ENCODE measurements around the gene CD81. TPM values are rescaled to one million over a fixed set of nuclear protein-coding genes. Genes with fewer than 3 reads are reported as not detected.

The CD81 gene
- total RNA-seq, 4 donors from 2014 or later = 156 to 406 (median 255) TPM

GRCh38 chr11:2406878-2407410, 29.8 kb downstream of the CD81 start:
- no peak for DNase-seq
- 56% methylated on average over 5 of the region's 24 CpGs; no CpG with 5 or more reads in 1 of the 2 donors for WGBS, 2 donors (ENCODE audit: low coverage in 1 of 2)
- Histone ChIP-seq H3K4me3 (no peak overlapping the region), H3K4me1 (peaks cover under 1 to 3% (median 3%) of the 10 kb centered on the region in 4 donors), H3K27me3 (peaks cover 25% of the 10 kb centered on the region), H3K36me3 (peaks cover 0 to 8% (median 3%) of the 10 kb centered on the region in 4 donors), H3K27ac (no peak overlapping the region), H3K9me3 (no peaks in the 10 kb centered on the region)
- TF ChIP-seq EP300 (IDR thresholded peaks at IDR 0.05; ENCODE audit: low read depth) (no peak), POLR2AphosphoS5 (IDR thresholded peaks at IDR 0.05) (no peak), POLR2A (IDR thresholded peaks at IDR 0.05) (no peak), CTCF (IDR thresholded peaks at IDR 0.05) (no peak)
- in situ Hi-C loops (cut with MboI; ENCODE audit: low pct_ligation_motif_present in 1 of 4, low pct_unique_long_range_greater_than_20kb in 1 of 4, low sequenced_read_pairs in 3 of 4) (loop anchor here in 1 of 4 donors (25.0 kb wide), 1 partner anchor 220 kb away; no protein-coding TSS in a partner anchor), intact Hi-C loops (cut with DNase I; ENCODE audit: low total_unique reads) (no loop called here)

DNA sequence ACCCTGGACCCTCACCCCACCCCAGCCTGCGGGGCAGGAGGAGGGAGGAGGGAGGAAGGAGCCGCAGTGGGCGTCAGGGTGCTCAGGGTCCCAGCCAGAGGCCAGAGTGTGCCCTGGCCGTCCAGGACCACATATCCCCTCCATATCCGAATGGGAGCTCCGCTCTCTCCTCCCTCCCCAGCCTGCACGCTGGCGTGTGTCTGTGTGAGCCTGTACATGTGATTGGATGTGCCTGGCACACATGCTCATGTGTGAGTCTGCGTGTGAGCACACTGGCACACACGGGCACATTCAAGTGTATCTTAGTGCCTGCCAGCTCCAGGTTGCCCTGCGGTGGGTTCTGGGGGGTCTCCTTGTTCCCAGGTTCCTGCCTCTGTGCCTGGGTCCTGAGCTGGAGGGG, 31.6 kb downstream of the CD81 start:
- no peak for TF ChIP-seq POLR2AphosphoS5 (IDR thresholded peaks at IDR 0.05)
- TF ChIP-seq EP300 (IDR thresholded peaks at IDR 0.05; ENCODE audit: low read depth) = no peak
- no peak for TF ChIP-seq CTCF (IDR thresholded peaks at IDR 0.05)
- TF ChIP-seq POLR2A (IDR thresholded peaks at IDR 0.05) = no peak
- Histone ChIP-seq H3K4me3 (no peak overlapping the region), H3K36me3 (no peaks in the 10 kb centered on the region), H3K9me3 (no peaks in the 10 kb centered on the region), H3K27ac (peak overlapping the region in 1 of 4 donors; percentile 46), H3K4me1 (no peaks in the 10 kb centered on the region), H3K27me3 (peaks cover 25% of the 10 kb centered on the region)
- intact Hi-C loops (cut with DNase I; ENCODE audit: low total_unique reads) (no loop called here), in situ Hi-C loops (cut with MboI; ENCODE audit: low pct_ligation_motif_present in 1 of 4, low pct_unique_long_range_greater_than_20kb in 1 of 4, low sequenced_read_pairs in 3 of 4) (loop anchor here in 1 of 4 donors (25.0 kb wide), 1 partner anchor 221 kb away; no protein-coding TSS in a partner anchor)
- no peak for DNase-seq
- WGBS, 2 donors (ENCODE audit: low coverage in 1 of 2) = 40 to 49% methylated on average over 1 to 11 of the region's 11 CpGs

DNA sequence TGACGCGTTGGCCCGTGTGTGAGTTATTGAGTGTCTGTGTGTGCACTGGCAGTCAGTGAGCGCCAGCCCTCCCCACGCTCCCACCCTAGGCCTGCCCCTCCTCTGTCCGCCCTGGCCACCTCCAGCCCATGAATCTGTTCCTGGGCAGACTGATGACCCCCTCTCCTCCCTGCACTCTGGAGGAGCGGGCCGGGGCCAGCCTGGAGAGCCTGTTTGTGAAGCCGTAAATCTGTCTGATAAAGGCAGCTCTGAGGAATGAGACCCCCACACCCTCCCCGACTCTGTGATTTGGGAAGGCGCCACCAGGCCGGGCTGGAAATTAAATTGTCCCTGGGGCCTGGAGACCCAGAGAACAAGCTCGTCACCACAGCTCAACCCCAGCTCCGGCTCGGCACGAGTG, 32.0 kb downstream of the CD81 start:
- Histone ChIP-seq H3K9me3 (no peaks in the 10 kb centered on the region), H3K36me3 (no peaks in the 10 kb centered on the region), H3K4me3 (no peak overlapping the region), H3K27ac (peak overlapping the region in 1 of 4 donors; percentile 46), H3K27me3 (peaks cover 25% of the 10 kb centered on the region), H3K4me1 (no peaks in the 10 kb centered on the region)
- DNase-seq = no peak
- in situ Hi-C loops (cut with MboI; ENCODE audit: low pct_ligation_motif_present in 1 of 4, low pct_unique_long_range_greater_than_20kb in 1 of 4, low sequenced_read_pairs in 3 of 4) = loop anchor here in 1 of 4 donors (25.0 kb wide), 1 partner anchor 222 kb away; no protein-coding TSS in a partner anchor
- no peak for TF ChIP-seq EP300 (IDR thresholded peaks at IDR 0.05; ENCODE audit: low read depth)
- no peak for TF ChIP-seq POLR2A (IDR thresholded peaks at IDR 0.05)
- no peak for TF ChIP-seq CTCF (IDR thresholded peaks at IDR 0.05)
- no peak for TF ChIP-seq POLR2AphosphoS5 (IDR thresholded peaks at IDR 0.05)
- intact Hi-C loops (cut with DNase I; ENCODE audit: low total_unique reads) = no loop called here
- 47% methylated on average over 14 of the region's 16 CpGs; no CpG with 5 or more reads in 1 of the 2 donors for WGBS, 2 donors (ENCODE audit: low coverage in 1 of 2)

- no peak for DNase-seq
- H3K4me1 ChIP-seq = no peaks in the 10 kb centered on the region
- no peaks in the 10 kb centered on the region for H3K9me3 ChIP-seq
- H3K4me3 ChIP-seq = no peak overlapping the region
- in situ Hi-C loops (cut with MboI; ENCODE audit: low pct_ligation_motif_present in 1 of 4, low pct_unique_long_range_greater_than_20kb in 1 of 4, low sequenced_read_pairs in 3 of 4) = loop anchor here in 3 of 4 donors (10.0 to 25.0 kb wide), 2 partner anchors 95 to 223 kb away; no protein-coding TSS in a partner anchor
- TF ChIP-seq POLR2A (IDR thresholded peaks at IDR 0.05) (no peak), EP300 (IDR thresholded peaks at IDR 0.05; ENCODE audit: low read depth) (no peak), CTCF (IDR thresholded peaks at IDR 0.05) (no peak), POLR2AphosphoS5 (IDR thresholded peaks at IDR 0.05) (no peak)
- intact Hi-C loops (cut with DNase I; ENCODE audit: low total_unique reads) = no loop called here
- peak overlapping the region in 1 of 4 donors; percentile 46 for H3K27ac ChIP-seq
- H3K36me3 ChIP-seq = no peaks in the 10 kb centered on the region
- peaks cover 25% of the 10 kb centered on the region for H3K27me3 ChIP-seq
- WGBS, 2 donors (ENCODE audit: low coverage in 1 of 2) = 39% methylated on average over 37 of the region's 42 CpGs; no CpG with 5 or more reads in 1 of the 2 donors
Measured at GRCh38 chr11:2409611-2410468, 32.7 kb downstream of the CD81 start.

Data from transverse colon (tissue), 4 donors.